Embryonic facial prominence (tissue), 1 donor: ENCODE results near the gene SCARF1.

Experiments
- DNase-seq: peaks from one replicate; pipeline ENCODE4 v3.0.0-alpha.2; 2016; ENCODE audit errors: extremely low spot score

The SCARF1 gene

DNA sequence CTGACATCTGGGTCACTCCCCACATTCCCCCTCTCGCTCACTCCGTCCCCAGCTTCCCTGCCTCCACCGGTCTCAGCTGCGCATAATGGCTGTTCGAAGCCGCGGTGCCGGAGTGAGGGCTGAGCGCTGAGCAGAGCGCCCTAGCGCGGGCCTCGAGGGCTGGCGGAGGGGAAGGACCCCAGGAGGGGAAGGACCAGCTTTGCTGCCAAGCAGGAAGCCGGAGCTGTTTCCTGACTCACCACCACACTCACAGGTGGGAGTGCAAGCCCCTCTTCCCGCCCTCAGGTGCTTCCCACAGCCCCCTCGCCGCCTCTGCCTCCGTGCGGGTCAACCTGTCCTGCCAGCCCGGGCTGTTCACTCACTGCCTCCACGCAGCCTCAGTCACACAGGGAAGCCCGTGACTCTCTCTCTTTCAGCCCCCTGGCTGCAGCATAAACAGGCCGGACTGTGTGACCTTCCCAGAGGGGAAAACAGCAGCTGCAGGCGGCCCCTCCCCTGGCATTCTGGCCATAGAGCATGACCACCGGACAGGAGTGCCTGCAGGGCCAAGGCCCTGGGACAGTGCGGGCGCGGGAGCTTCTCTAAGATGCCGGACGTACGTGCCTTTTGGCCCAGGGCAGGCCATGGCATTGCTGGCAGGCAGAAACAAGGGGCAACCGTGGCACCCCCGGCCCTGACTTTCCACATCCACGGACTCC lies 40.6 kb downstream of the SCARF1 start:
- DNase-seq: no peak

DNA sequence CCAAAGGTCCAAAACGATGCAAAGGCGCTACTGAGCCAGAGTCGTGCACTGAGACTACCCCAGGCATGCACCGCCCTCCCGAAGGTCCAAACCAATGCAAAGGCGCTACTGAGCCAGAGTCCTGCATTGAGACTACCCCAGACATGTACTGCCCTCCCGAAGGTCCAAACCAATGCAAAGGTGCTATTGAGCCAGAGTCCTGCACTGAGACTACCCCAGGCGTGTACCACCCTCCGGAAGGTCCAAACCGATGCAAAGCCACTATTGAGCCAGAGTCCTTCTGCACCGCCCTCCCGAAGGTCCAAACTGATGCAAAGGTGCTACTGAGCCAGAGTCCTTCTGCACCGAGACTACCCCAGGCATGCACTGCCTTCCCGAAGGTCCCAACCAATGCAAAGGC lies 44.0 kb downstream of the SCARF1 start:
- no peak for DNase-seq

DNA sequence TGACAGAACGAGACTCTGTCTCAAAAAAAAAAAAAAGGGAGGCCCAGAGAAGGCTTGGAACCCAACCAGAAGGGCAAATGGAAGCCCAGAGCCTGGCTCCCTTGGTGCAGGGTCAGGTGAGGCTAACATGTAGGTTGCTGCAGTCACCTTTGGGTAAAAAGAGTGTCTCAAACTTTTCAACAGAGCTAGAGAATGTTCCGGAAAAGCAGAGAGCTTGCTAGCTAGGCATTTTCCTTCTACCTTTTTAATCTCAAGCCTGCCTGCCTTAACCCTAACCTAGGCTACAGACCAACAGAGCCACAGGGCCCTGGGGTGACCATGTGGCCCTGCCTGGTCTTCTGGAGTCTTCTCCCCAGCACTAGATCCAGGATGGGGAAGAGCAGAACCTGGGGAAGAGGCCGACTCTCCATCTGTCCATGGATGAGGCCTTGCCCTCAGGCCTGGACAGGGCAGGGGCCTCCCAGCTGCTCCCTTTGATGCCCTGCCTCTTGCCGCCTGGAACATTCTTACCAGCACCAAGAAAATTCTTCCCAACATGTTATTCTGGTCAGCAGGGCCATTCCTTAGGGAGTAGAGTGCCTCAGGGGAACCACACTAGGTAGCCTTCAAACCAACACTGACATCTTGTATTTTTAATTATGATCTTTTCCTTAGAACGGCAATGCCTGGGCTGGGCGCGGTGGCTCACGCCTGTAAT lies 47.0 kb downstream of the SCARF1 start:
- DNase-seq: no peak

DNA sequence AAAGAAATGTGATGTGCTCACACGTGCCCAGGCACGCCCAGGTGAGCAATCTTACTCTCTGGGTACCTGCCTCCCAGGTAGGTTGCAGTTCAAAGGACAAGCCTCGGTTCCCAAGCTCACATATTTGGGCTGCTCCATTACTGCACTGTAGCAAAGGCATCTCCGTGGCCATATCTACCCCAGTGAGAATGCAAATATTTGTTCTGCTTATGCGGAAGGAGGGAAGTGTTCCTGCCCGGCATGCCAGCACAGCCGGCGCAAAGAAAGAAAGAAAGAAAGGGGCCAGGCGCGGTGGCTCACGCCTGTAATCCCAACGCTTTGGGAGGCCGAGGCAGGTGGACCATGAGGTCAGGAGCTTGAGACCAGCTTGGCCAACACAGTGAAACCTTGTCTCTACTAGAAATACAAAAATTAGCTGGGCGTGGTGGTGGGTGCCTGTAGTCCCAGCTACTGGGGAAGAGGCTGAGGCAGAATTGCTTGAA lies 47.6 kb downstream of the SCARF1 start:
- DNase-seq: no peak

- no peak for DNase-seq
Measured at GRCh38 chr17:1593630-1593931, 52.0 kb downstream of the SCARF1 start.

DNA sequence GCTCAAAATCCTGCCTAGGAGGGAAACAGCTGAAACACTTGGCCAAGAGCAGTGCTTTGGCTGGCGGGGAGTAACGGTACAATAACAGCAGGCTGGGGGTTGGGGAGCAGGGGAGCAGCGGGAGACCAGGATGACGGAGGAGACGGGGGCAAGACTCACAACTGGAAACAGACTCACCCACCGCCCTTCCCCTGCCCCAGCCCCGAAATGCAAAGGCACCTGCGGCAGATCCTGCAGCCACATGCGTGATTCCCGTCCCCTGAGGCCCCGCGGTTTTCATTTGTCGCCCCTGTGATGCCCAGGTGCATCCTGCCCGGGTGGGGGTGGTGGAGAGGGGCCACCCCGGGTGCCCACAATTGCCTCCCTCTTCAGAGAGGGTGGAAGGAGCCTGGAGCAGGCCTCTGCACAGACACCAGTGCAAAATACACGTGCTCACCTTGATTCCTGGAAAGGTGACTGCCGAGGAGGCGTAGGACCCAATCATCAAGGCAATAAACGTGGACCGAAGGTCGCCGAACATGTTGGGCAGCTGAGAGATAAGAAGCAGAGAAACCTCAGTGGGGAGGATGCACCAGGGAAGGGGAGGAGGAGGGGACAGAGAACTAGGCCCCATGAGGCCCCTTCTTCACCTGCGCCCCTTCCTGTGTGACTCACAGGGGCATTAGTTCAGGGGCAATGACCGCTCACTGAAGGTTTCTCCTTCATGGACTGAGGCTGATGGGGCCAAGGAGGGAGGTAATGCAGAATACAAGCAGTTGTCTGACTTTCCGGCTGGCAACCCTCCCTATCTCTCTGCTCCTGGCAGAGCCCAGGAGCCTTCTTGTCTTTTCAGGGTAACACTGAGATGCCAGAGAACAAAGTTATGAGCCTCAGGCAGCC lies 52.5 kb downstream of the SCARF1 start:
- DNase-seq: no peak

GRCh38 chr17:1591474-1592090 lies 54.0 kb downstream of the SCARF1 start:
- no peak for DNase-seq

DNA sequence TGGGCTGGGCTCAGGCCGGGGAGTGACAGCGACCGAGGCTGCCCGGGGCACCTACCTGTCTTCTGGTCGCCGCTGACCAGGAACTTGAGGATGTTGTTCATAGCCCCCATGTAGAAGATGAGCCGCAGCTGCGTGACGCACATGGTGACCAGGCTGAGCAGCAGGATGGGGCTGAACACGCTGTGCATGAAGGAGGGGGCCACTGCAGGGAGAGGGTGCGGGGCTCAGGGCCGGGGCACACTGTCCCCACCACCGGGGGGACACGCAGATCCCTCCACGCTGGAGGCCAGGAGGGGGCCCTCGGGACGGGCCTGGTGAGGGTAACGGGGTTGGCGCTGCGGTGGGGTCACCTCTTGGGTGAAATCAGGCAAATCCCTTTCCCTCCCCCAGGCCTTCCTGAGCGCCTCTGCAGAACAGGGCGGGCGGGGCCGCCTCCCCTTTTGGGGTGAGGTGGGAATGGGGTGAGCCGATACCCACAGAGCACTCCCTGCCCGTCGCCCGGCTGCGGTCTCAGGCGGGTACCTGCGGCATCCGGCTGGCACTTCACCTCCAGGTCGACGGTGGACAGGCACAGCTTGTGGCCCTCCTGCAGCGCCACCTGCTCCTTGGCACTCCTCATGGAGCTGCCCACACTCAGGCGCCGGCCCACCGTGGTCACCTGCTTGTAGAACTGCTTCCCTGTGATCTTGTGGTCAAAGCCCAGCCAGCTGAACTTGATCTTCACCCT lies 54.6 kb downstream of the SCARF1 start:
- no peak for DNase-seq

DNA sequence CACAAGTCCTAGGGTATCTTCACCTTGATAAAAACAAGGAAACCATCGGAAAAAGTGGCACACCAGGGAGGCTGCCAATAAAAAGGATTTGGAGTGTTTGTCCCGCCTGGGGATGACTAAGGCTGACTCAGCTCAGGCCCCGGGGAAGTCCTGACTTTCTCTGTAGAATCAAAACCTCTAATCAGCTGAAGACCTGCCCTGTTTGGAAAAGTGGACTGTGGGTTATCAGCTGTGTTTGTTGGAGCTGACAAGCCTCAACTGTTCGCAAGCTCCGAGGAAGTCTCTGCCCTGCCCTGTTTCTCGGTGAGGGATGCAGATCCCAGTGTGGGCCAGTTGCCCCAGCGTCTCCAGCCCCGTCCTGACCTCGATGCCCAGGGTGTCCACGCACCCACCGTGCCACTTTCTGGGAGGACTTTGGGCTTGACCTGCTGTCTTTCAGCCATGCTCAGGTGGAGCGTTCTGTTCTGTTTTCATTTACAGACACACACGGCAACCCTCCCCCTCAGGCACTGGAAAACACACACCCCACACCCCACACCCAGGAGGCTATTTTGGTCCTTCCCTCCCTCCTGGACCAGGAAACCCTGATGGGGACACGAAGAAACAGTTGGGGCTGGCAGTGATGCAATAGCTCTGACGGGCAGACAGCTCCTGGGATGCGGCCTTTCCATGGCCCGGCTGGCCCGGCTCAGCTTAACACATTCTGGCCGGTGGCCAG lies 55.3 kb downstream of the SCARF1 start:
- no peak for DNase-seq

DNA sequence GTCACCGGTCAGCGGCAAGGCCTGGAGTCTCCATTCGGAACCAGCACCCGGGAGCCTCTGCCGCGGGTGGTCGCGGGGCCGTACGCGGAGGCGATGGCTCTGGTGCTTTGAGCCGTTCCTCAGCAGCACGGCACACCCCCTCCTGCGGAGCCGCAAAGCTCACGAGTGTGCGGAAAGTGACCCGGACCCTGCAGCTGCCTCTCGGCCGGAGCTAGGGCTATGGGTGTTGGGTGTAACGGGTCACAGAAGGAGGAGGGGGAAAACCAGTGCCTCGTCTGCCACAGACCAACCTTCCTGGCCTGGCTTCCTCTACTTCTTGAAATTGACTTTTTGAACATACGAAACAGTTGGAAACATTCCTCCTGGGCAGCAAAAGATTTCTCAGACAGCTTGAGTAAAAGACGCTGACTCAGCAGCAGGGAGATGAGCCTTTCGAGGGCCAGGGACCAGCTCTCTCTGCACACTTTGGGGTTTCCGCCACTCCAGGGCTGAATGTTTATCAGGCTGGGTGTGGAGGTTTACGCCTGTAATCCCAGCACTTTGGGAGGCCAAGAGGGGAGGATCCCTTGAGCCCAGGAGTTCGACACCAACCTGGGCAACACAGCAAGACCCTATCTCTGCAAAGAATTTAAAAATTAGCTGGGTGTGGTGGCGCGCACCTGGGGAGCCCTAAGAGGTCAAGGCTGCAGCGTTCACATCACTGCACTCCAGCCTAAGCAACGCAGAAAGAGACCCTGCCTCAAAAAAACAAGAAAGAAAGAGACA lies 56.5 kb downstream of the SCARF1 start:
- DNase-seq: no peak

DNA sequence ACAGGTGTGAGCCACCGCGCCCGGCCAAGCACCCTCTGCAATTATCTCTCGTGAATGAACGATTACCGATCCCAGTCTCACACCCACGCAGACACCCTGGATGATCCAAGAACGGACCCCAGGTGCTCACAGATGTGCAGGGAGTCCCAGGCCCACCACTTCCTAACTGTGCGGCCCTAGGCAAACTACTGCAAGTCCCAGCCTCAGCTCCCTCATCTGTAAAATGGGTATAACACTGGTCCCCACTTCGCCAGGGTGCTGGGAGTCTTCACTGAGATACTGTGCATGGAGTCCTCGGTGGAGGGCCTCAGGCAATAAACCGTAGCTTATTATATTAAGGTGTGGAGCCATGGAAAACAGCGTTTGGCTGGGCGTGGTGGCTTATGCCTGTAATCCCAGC lies 61.4 kb downstream of the SCARF1 start:
- DNase-seq: no peak
